ENCODE results near the gene CAND1.
"Not testable (repeated sequence)": the region's sequence is repeated elsewhere in the genome, so short reads cannot be mapped to it uniquely, and the experiment has no call there.

The CAND1 gene

DNA sequence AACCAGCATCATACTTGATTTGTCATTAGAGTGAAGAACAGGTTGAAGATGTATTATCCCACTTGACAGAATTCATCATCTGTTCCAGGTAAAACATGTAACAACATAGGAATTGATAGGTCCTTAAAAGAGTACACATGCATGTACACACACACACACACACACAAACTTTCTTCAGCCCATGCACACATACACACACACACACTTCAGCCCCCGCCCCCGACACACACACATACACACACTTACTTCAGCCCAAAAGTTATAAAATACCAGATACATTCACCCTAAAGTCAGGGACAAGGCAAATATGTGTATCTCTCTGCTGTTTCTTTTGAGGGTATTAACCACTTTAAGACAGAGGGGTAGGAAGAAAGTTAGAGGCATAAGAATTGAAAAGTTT, 15.4 kb downstream of the CAND1 start:
- no peak for DNase-seq

DNA sequence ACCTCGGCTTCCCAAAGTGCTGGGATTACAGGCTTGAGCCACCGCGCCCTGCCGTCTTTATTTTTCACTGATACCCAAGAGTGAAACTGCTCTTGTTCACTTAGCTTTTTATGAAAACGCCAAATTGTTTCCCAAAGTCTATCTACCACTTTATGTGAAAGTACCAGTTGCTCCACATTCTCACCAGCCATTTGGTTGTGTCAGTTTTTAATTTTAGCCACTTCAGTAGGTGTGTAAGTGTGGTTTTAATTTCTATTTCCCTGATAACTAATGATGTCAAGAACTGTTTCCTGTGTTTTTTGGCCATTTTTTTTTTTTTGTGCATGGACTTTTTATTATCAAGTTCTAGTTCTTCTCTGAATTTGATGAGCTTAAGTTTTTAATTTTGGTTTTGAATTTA, 17.1 kb downstream of the CAND1 start:
- DNase-seq = no peak

GRCh38 chr12:67287311-67287710, 18.2 kb downstream of the CAND1 start:
- DNase-seq = no peak

DNA sequence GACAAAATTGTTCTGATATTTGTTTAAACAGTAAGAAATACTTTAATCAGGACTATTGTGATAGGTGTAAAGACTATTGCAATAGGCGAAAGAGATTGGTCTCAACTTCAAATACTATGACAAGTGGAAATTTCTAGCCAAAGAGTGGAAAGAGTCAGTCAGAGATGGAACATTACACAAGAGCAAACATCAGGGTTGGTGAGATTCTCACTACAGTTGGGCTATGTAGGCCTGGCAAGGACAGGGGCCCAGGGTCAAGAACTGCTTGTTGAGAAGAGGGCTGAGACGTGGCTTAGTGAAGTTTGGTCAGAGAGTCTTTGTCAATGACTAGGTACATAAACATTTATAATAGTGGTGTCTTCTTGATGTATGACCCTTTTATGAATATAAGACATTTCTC, 19.4 kb downstream of the CAND1 start:
- no peak for DNase-seq

- no peak for DNase-seq
Measured at GRCh38 chr12:67290378-67290777, 21.2 kb downstream of the CAND1 start.

DNA sequence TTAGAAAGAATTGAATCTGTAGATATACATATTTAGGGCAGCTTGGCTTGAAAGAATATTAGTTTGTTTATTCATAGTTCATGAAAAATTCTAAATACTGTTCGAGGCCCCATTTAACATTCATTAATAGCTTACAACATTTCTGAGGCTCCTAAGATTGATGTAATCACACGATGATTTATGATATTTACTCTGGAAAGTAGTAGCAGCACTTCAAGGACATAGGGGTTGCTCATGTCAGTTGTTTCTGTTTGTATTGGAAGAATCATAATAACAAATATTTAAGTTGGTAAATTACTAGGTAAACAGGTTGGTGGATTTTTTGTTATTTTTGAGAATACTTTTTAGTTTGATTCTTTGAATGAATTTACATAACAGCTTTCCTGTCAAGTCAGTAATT, 30.4 kb downstream of the CAND1 start:
- no peak for DNase-seq

GRCh38 chr12:67299926-67300325, 30.8 kb downstream of the CAND1 start:
- DNase-seq = no peak

DNA sequence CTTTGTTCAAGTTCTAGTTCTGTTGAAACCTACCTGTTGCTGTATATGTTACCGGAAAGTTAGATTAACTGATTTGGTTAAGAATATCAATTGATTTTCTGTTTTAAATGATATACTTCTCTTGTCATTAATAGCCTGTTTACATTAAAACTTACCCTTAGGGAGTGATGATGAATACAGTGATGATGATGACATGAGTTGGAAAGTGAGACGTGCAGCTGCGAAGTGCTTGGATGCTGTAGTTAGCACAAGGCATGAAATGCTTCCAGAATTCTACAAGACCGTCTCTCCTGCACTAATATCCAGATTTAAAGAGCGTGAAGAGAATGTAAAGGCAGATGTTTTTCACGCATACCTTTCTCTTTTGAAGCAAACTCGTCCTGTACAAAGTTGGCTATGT, 33.0 kb downstream of the CAND1 start:
- no peak for DNase-seq

DNA sequence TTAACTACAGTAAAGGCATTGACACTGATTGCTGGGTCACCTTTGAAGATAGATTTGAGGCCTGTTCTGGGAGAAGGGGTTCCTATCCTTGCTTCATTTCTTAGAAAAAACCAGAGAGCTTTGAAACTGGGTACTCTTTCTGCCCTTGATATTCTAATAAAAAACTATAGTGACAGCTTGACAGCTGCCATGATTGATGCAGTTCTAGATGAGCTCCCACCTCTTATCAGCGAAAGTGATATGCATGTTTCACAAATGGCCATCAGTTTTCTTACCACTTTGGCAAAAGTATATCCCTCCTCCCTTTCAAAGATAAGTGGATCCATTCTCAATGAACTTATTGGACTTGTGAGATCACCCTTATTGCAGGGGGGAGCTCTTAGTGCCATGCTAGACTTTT, 36.4 kb downstream of the CAND1 start:
- DNase-seq = no peak

DNA sequence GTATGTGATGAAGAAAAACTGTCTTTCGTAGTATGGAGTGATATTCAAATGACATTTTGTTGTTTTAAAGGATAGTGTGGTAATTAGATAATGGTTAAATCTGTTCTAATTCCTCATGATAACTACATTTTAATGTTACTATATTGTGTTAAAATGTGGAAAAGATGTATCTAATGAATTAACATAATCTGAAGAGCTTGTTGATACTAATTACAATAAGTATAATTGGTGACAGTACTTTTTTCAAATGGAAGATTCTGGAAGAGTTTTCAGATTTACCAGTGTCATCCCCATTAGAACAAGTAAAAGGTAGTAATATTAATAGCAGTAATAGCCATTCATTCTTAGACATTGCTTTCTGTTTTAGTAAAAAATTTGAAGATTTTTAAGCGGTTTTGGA, 37.6 kb downstream of the CAND1 start:
- no peak for DNase-seq

GRCh38 chr12:67315661-67316060, 46.5 kb downstream of the CAND1 start:
- no peak for DNase-seq

DNA sequence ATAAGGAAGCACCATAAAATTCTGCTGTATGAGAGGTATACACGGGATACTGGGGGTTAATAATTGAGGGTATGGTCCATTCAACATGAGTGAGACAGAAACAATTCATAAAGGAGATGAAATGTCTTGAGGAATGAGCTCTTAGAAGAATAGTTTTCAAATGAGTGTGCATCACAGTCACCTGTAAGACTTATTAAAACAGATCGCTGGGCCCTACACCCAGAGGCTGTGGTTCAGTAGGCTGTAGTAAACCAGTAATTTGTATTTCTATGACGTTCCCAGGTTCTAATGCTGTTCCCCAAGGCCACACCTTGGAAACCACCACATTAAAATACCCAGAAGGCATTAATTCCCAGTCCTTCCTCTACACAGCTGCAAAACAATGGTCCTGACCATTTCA, 49.6 kb downstream of the CAND1 start:
- DNase-seq = no peak

DNA sequence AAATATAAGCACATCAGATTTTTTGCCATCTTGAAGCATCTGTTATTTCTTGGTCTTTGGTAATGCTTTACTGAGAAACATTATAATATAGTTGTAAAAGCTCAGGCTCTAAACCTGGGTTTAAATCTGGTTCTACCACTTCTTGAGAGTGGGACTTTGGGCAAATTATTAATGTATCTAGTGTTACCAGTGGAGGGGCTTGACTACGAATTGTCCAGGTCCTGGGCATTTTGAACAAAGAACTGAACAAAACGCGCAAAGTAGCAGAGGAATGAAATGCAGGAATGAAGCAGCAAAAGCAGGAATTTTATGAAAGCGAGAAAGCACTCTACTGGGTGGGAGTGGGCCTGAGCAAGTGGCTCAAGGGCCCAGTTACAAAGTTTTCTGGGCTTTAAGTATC, 50.8 kb downstream of the CAND1 start:
- no peak for DNase-seq

- no peak for DNase-seq
Measured at GRCh38 chr12:67320614-67321295, 51.6 kb downstream of the CAND1 start.

- DNase-seq = no peak
Measured at GRCh38 chr12:67322580-67322979, 53.4 kb downstream of the CAND1 start.

GRCh38 chr12:67323007-67323406, 53.8 kb downstream of the CAND1 start:
- no peak for DNase-seq

DNA sequence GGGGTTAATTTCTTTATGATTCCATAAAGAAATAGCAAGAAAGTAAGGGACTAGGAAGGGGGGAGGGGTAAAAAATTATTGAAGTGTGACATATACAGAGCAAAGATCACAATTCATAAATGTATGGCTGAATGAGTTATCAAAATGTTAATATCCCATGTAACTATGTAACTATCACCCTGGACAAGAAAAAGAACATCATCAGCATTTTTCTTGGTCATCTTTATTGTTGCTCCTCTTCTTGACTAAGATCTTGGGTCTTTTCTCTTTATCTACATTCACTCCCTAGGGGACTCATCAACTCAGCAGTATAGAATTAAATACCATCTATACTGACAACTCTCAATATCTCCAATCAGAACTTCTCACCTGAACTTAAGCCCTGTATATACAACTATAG, 57.5 kb downstream of the CAND1 start:
- no peak for DNase-seq

DNA sequence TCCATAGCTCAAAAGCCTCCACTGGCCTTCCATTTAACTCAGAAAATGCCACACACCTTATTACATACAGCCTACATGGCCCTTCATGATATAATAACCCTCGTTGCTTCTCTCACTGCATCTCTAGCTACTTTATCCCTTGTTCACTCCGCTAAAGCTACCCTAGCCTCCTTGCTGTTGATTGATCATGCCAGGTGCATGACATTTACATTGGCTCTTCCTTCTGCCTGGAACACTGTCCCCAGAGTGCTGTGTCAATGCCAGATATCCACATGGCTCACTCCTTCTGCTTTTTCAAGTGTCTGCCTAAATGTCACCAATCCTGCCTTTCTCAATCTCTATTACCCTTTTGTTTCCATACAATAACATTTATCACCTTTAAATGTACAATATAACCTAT, 58.3 kb downstream of the CAND1 start:
- no peak for DNase-seq

DNA sequence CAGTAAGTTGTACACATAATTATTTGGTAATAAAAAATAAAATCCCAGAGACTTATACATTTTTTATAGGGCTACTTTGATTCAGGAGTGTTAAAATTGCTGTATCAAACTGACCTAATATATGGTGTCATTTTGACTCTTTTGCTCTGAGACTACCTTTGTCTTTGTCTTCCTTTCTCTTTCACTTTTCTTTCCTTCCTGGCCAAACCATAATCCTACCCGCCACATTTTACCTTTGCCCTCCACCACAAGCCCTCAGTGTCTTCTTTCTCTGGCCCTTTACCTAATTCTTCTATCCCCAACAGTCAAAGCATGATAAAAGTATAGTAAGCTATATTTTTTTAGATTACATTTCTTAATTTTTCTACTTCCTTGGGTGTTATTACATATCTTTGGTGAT, 62.0 kb downstream of the CAND1 start:
- no peak for DNase-seq

DNA sequence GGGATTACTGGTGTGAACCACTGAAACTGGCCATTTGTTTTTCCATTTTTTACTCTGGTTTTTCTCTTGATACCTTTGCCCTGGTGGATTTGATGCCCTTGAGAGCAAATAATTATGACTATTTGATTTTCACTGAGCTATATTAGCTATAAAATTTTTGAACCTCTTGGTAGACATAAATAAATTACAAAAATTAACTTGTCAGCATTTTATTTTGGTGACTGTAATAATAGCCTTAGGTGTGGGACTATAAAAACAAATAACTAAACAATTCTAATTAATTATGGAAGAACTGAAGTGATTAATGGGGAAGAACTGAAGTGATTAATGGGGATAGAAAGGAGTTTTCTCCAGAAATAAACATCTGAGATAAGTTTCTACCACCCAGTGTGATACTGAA, 62.7 kb downstream of the CAND1 start:
- no peak for DNase-seq

GRCh38 chr12:67333649-67334048, 64.5 kb downstream of the CAND1 start:
- DNase-seq = no peak

DNA sequence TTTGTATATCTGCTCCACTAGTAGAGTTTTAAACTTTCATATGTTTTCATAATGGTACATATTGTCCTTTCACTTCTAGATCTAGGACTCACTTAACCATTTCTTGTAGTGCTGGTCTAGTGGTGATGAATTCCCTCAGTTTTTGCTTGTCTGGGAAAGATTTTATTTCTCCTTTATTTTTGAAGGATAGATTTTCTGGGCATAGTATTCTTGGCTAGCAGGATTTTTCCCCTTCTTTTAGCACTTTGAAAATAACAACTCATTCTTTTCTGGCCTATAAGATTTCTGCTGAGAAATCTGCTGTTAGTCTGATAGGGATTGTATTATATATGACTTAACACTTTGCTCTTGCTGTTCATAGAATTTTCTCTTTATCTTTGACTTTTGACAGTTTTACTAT, 69.3 kb downstream of the CAND1 start:
- DNase-seq = no peak

DNA sequence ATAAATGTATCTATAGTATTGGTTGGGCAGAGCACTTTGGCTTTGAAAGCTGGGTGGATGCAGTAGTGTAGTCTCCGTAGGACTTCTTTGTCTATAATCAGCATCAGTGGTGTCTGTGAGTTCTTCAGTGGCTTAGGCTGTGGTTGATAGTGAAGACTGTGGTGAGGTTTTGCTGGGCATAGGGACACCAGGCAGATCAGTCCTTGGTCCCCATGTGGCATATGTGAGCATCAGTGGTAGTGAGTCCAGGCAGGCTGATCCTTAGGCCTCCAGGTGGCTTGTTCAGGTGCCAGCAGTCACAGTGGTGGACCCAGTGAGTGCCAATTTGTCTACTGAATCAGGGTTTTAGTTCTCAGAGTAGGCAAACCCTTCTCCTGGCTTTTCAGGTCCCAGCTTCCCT, 70.4 kb downstream of the CAND1 start:
- no peak for DNase-seq

DNA sequence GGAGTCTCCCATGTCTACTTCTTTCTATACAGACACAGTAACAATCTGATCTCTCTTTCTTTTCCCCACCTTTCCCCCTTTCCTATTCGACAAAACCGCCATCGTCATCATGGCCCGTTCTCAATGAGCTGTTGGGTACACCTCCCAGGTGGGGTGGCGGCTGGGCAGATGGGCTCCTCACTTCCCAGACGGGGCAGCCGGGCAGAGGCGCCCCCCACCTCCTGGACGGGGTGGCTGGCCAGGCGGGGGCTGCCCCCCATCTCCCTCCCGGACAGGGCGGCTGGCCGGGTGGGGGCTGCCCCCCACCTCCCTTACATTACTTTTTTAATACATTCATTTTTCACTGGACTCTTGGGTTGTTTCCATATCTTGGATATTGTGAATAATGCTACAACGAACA, 71.9 kb downstream of the CAND1 start:
- DNase-seq = not testable (repeated sequence)

DNA sequence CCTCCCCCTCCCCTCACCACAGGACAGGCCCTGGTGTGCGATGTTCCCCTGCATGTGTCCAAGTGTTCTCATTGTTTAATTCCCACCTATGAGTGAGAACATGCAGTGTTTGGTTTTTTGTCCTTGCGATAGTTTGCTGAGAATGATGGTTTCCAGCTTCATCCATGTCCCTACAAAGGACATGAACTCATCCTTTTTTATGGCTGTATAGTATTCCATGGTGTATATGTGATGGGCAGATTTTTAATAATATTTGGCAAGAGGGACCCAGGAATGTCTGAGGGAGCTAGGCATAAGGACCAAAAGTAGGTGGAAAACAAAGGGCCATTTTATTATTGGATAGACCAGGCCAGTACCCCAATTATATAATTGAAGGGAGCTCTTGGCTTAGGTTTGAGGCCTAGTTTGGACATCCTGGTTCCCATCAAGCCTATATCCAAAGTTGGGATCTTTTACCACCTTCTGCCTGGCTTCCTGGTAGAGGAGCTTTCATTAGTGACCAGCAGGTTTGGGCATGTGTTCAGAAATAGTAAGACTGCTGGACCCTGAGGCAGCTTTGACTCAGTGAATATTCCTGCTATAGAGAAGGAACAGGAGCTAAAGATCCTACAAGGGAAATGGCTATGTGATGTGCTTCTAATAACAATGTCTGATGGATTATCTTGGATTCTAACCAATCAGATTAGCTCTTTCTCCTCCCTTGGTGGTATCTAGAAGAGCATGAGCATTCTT, 76.0 kb downstream of the CAND1 start:
- no peak for DNase-seq
